ENCODE data around the gene TACC3.

TACC3 gene

DNA sequence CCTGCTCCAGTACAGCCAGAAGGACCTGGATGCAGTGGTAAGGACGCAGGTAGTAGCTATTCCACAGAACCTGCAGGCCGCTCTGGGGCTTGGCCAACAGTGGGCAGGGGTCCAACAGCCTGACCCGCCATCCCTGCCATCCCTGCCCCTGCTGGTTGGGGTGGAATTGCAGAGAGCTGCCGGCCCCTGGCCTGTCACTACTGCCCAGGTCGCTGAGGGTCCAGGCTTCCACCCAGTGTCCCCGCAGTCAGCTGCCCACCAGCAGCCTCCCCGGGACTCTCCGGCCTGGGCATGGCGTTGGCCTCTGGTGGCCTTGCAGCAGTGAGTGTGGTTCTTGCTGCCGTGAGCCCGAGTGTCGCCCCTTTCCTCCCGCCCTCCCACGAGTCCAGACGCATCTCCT is 16.3 kb downstream of the TACC3 start:
- TF ChIP-seq, protein P1, sequence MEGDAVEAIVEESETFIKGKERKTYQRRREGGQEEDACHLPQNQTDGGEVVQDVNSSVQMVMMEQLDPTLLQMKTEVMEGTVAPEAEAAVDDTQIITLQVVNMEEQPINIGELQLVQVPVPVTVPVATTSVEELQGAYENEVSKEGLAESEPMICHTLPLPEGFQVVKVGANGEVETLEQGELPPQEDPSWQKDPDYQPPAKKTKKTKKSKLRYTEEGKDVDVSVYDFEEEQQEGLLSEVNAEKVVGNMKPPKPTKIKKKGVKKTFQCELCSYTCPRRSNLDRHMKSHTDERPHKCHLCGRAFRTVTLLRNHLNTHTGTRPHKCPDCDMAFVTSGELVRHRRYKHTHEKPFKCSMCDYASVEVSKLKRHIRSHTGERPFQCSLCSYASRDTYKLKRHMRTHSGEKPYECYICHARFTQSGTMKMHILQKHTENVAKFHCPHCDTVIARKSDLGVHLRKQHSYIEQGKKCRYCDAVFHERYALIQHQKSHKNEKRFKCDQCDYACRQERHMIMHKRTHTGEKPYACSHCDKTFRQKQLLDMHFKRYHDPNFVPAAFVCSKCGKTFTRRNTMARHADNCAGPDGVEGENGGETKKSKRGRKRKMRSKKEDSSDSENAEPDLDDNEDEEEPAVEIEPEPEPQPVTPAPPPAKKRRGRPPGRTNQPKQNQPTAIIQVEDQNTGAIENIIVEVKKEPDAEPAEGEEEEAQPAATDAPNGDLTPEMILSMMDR (conservative IDR thresholded peaks at IDR 0.05; ENCODE audit: low read depth), result no peak
- no peak overlapping the region for H3K27ac ChIP-seq
- DNase-seq (ENCODE audit: low spot score), result no peak
- CTCF ChIA-PET, result interaction anchor here (1.0 to 1.1 kb wide), 2 partner anchors 11 to 73 kb away, joined by 3 to 4 read pairs; no protein-coding TSS in a partner anchor
- POLR2A ChIA-PET (ENCODE audit: low non-redundant PET), result no interaction called here

GRCh38 chr4:1738410-1738809 is 17.1 kb downstream of the TACC3 start:
- no peak overlapping the region for H3K27ac ChIP-seq
- TF ChIP-seq, protein P1 (conservative IDR thresholded peaks at IDR 0.05; ENCODE audit: low read depth), result no peak
- CTCF ChIA-PET, result no interaction called here
- POLR2A ChIA-PET (ENCODE audit: low non-redundant PET), result no interaction called here
- DNase-seq (ENCODE audit: low spot score), result no peak

GRCh38 chr4:1739358-1739757 is 18.0 kb downstream of the TACC3 start:
- TF ChIP-seq, protein P1 (conservative IDR thresholded peaks at IDR 0.05; ENCODE audit: low read depth), result no peak
- H3K27ac ChIP-seq, result no peak overlapping the region
- no peak for DNase-seq (ENCODE audit: low spot score)
- ChIA-PET CTCF (interaction anchor here (0.6 kb wide), 1 partner anchor 9 kb away, joined by 5 read pairs; no protein-coding TSS in a partner anchor), POLR2A (ENCODE audit: low non-redundant PET) (no interaction called here)

DNA sequence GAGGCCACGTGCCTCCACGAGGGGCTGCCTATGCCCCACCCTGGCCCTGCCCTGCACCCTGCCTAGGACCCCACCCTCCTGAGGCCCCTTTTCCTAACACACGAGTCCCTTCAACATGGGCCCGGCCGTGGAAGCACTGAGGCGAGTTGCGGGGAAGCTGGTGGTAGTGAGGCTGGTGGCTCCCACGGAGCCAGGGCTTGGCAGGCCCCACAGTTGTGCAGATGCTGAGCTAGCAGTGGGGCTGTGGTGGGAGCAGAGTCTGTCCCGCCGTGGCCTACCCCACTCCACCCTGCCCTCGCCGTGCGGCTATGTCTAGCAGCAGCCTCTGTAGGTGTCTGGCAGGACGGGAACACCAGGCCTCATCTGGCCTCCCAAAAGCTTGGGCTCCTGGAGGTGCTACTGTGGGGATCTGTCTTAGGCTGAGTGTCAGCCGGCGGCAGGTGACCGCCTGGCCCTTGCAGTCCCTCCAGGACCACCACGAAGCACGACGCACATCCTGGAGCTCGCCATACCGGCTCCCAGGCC is 18.8 kb downstream of the TACC3 start:
- ChIA-PET CTCF (no interaction called here), POLR2A (ENCODE audit: low non-redundant PET) (no interaction called here)
- TF ChIP-seq, protein P1 (conservative IDR thresholded peaks at IDR 0.05; ENCODE audit: low read depth), result no peak
- DNase-seq (ENCODE audit: low spot score), result no peak
- H3K27ac ChIP-seq, result no peak overlapping the region

GRCh38 chr4:1741208-1741607 is 19.9 kb downstream of the TACC3 start:
- ChIA-PET POLR2A (ENCODE audit: low non-redundant PET) (no interaction called here), CTCF (no interaction called here)
- TF ChIP-seq, protein P1 (conservative IDR thresholded peaks at IDR 0.05; ENCODE audit: low read depth), result no peak
- H3K27ac ChIP-seq, result peak overlapping the region; percentile 44; the same call in 1 of the 2 replicates
- no peak for DNase-seq (ENCODE audit: low spot score)

GRCh38 chr4:1743551-1743950 is 22.2 kb downstream of the TACC3 start:
- CTCF ChIA-PET, result interaction anchor here (0.6 to 0.7 kb wide), 2 partner anchors 69 to 166 kb away, joined by 3 to 5 read pairs; no protein-coding TSS in a partner anchor
- POLR2A ChIA-PET (ENCODE audit: low non-redundant PET), result no interaction called here
- H3K27ac ChIP-seq, result peak overlapping the region; percentile 53
- DNase-seq (ENCODE audit: low spot score), result no peak
- TF ChIP-seq, protein P1 (conservative IDR thresholded peaks at IDR 0.05; ENCODE audit: low read depth), result no peak

All from RWPE1 (cell line).